SHP77 (cell line): ENCODE measurements around the gene ARHGEF4.

ENCODE experiments used
- DNase-seq, 2 experiments: peaks; one replicate each; lab custom pipeline; 2025; lab: John Stamatoyannopoulos, UW

ARHGEF4 gene

DNA sequence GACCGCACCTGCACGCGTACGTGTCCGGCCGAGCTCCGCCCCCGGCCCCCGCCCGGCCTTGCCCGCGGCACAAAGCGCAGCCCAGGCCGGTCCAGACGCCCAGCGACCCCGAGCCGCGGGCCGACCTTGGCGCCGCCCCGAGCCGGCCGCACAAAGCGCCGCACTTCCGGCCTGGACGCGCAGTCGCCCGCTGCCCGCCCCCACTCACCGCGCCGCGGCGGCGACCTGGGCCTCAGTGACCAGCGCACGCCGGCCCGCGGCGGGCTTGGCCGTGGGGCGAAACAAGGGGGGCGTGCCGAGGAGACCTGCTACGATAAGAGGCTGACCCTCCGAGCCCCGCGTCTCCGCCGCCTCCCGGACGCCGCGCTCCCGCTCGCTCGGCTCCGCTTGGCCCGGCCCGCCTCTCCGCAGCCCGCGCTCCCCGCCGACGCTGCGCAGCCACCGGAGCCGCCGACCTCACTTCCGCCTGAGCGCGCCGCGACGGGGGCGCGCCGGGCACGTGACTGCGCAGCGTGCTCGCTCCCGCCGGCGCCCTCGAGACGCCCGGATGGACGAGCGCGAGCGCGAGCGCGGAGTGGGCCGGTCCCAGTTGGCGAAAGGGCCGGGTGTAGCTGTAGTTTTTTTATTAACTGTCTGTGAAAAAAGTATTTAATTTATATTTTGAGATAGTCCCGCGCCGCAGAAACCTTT is 256.4 kb downstream of the ARHGEF4 start, which contains the start of gene FAM168B:
Gene FAM168B, minus strand, starts transcription at position 455 of the 690 bp plus-strand sequence. CDS start 10,814 bp downstream, outside the sequence.
- peak; percentile 69 to 81 for DNase-seq

DNA sequence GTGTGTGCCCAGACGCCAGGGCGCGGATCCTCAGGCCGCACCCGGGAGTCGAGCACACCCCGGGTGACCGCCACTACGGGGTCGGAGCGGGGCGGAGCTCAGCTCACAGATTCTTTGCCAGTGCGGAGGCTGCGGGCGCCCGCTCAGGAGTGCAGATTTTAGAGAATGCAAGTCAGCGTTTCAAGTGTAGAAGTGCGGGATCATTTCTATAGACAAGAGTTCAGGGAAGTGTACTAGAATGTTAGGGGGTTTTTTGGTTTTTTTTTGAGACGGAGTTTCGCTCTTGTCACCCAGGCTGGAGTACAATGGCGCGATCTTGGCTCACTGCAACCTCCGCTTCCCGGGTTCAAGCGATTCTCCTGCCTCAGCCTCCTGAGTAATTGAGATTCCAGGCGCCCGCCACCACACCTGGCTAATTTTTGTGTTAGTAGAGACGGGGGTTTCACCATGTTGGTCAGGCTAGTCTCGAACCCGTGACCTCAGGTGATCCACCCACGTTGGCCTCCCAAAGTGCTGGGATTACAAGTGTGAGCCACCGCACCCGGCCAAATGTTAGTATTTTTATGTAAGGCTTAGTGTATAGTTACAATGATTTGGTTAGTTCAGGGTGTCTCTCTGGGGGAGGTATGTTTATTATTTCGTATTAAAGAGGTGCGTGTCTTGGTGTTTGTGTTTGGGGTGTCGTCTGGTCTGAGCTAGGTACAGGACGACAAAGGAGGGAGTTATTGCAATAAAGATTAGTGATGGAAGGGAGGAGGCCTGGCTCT is 257.2 kb downstream of the ARHGEF4 start:
- DNase-seq, result peak; percentile 60 to 69

DNA sequence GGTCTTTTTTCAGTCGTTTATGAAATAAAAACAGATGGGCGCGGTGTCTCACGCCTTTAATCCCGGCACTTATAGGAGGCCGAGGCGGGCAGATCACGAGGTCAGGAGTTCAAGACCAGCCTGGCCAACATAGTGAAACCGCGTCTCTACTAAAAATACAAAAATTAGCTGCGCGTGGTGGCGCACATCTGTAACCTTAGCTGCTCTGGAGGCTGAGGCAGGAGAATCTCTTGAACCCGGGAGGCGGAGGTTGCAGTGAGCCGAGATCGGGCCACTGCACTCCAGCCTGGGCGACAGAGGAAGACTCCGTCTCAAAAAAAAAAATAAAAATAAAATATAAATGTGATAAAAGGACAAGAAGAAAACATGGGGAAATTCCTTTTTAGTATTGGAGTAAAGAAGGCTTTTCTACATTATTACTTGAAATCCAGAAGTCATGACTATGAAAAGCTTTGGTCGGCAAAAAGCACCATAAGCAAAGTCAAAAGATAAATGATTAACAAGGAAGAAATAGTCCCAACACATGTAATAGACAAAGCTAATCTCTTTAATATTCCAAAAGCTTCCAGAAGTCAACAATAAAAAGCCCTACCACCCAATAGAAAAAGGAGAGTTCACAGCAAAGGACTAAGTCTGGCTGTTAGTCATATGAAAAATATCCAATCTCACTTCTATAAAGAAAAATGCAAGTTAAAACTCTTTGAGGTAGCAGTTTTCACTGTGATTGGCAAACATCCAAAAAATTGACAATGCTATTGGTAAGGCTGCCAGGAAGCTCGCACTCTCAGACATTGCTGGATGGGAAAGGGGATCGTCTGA is 258.0 kb downstream of the ARHGEF4 start:
- DNase-seq, result no peak
